HepG2 (cell line): ENCODE data around the gene OAF. TPM values are rescaled to one million over a fixed set of nuclear protein-coding genes. Genes with fewer than 3 reads are reported as not detected.

Experiments used
- ATM ChIP-seq: fragments of 450-650 bp; IDR thresholded peaks from 2 replicates; pipeline ENCODE4 v1.7.1; 2017; ENCODE audit warnings: mild to moderate bottlenecking, borderline replicate concordance
- CENPT ChIP-seq: sonication (generic); formaldehyde crosslinking; IDR thresholded peaks from 2 replicates; pipeline ENCODE4 v1.8.0; 2022; ENCODE audit warnings: low read depth, mild to moderate bottlenecking, moderate library complexity, missing genetic modification reagents
- FOXO1 ChIP-seq: sonication (generic); formaldehyde crosslinking; IDR thresholded peaks from 2 replicates; pipeline ENCODE4 v1.4.0; 2020; ENCODE audit warnings: missing genetic modification reagents
- GABPA ChIP-seq, 2 experiments: IDR thresholded peaks; 2 replicates each; pipeline ENCODE4 v1.6.1; 2011 to 2016; ENCODE audit warnings: low read depth in 2 of 2, low read length in 1 of 2, missing biosample characterization in 1 of 2, missing genetic modification characterization in 1 of 2
- KDM5B ChIP-seq: sonication (generic); formaldehyde crosslinking; IDR thresholded peaks from 2 replicates; pipeline ENCODE4 v1.4.0; 2020; ENCODE audit warnings: missing genetic modification reagents, mild to moderate bottlenecking, borderline replicate concordance
- MIER3 ChIP-seq: IDR thresholded peaks from 2 replicates; pipeline ENCODE4 v1.6.1; 2016; ENCODE audit warnings: missing compliant biosample characterization, borderline replicate concordance
- NFATC3 ChIP-seq: sonication (generic); formaldehyde crosslinking; IDR thresholded peaks from 2 replicates; pipeline ENCODE4 v1.5.1; 2020; ENCODE audit warnings: mild to moderate bottlenecking, missing genetic modification reagents
- RELA ChIP-seq: sonication (generic); formaldehyde crosslinking; IDR thresholded peaks from 2 replicates; pipeline ENCODE4 v1.4.0; 2020; ENCODE audit warnings: missing genetic modification reagents
- SNAPC2 ChIP-seq: sonication (generic); formaldehyde crosslinking; IDR thresholded peaks from 2 replicates; pipeline ENCODE4 v1.8.1; 2022; ENCODE audit warnings: mild to moderate bottlenecking, missing genetic modification reagents
- YEATS4 ChIP-seq: sonication (generic); formaldehyde crosslinking; IDR thresholded peaks from 2 replicates; pipeline ENCODE4 v1.4.0; 2020; ENCODE audit warnings: missing genetic modification reagents, borderline replicate concordance
- ZNF547 ChIP-seq: sonication (generic); formaldehyde crosslinking; IDR thresholded peaks from 2 replicates; pipeline ENCODE4 v1.5.1; 2020; ENCODE audit warnings: mild to moderate bottlenecking, missing genetic modification reagents
- ZNF781 ChIP-seq: sonication (generic); formaldehyde crosslinking; IDR thresholded peaks from 2 replicates; pipeline ENCODE4 v1.5.1; 2020; ENCODE audit warnings: borderline replicate concordance, mild to moderate bottlenecking, missing genetic modification reagents; ENCODE audit errors: not compliant biosample characterization
- polyA plus RNA-seq, 8 experiments: library from polyadenylated mRNA; depleted of rRNA in 3 of 8; stranded (reverse) in 7 of 8; unstranded in 1 of 8; fragments of >200 nt; fragmentation: Illumina TruSeq in 4 of 8; extraction: Trizol in 4 of 8; gene quantifications; 2 replicates each; pipeline versions ENCODE4 v1.2.1 to v1.2.3, GENCODE V29; 2011 to 2016; ENCODE audit warnings: low read depth in 4 of 8, missing spikeins in 1 of 8, mixed read lengths in 1 of 8; ENCODE audit not compliant: insufficient read depth in 1 of 8
- total RNA-seq, 5 experiments: library from RNA; depleted of rRNA; stranded (reverse); fragments of >200 nt; fragmentation: Illumina TruSeq; extraction: Trizol; gene quantifications; 2 replicates each; pipeline ENCODE4 v1.2.3, GENCODE V29; 2016; ENCODE audit warnings: low read depth in 1 of 5
- TF ChIP-seq, protein P1 (sequence below): sonication (generic); formaldehyde crosslinking; conservative IDR thresholded peaks from 2 replicates; pipeline ENCODE4 v1.5.0; 2020; ENCODE audit warnings: missing genetic modification reagents
- TF ChIP-seq, protein P2 (sequence below): sonication (generic); formaldehyde crosslinking; IDR thresholded peaks from 2 replicates; pipeline ENCODE4 v1.4.0; 2020; ENCODE audit warnings: low read depth, mild to moderate bottlenecking, missing genetic modification reagents
- TF ChIP-seq, protein P3 (sequence below), 2 experiments: fragments of 450-650 bp in 1 of 2; sonication (generic) in 1 of 2; formaldehyde crosslinking; IDR thresholded peaks; 2 replicates each; pipeline versions ENCODE4 v1.5.0 to v1.8.0; 2020 to 2022; ENCODE audit warnings: mild to moderate bottlenecking in 1 of 2, missing genetic modification reagents in 1 of 2
- TF ChIP-seq, protein P4 (sequence below): sonication (generic); formaldehyde crosslinking; conservative IDR thresholded peaks from 2 replicates; pipeline ENCODE4 v1.4.0; 2020; ENCODE audit warnings: missing genetic modification reagents
- TF ChIP-seq, protein P5 (sequence below): IDR thresholded peaks from 2 replicates; pipeline ENCODE4 v1.6.1; 2018; ENCODE audit warnings: missing genetic modification reagents, mild to moderate bottlenecking, missing compliant biosample characterization
- TF ChIP-seq, protein P6 (sequence below): IDR thresholded peaks from 2 replicates; pipeline ENCODE4 v1.6.1; 2016; ENCODE audit warnings: missing compliant biosample characterization, missing genetic modification reagents, borderline replicate concordance

Gene OAF
- total and polyA plus RNA-seq, 2 of the 13 experiments (the other 11 are each of a cell fraction or from before 2014, with no cell fraction given) = 63.7 to 94.6 TPM

DNA sequence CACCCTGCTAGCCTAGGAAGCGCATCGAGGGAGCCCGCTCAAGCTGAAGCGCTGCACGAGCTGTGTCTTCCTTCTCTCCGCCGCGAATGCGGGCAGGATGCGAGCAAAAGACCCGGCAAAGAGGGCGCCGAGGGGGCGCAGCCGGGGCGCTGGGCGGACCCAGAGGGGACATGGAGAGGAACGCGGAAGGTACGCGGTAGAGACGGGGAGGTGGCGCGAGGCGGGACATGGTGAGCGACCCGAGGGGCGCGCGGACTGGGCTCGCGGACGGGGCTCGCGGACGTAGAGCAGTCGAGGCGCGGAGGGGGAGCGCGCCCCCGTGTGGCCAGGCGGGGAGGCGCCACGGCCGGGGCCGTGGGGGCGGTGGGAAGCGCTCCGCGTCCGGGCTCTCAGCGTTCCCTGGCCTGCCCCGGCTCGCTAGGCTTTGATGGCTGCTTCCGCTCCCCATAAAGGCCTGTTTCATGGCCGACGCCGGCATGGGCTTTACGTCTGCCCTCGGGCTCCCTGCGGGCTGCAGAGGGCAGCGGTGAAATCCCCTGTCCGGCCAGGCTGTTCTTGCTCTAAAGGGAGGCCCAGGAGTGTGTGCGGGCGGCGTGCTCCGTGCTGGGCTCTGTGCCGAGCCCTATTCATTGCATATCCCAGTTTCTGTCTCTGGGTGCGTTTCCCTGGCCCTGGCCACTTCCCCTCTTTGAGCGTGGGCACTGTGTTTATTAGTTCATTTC, 41.7 kb upstream of the OAF start (continued):
- TF ChIP-seq, protein P1, sequence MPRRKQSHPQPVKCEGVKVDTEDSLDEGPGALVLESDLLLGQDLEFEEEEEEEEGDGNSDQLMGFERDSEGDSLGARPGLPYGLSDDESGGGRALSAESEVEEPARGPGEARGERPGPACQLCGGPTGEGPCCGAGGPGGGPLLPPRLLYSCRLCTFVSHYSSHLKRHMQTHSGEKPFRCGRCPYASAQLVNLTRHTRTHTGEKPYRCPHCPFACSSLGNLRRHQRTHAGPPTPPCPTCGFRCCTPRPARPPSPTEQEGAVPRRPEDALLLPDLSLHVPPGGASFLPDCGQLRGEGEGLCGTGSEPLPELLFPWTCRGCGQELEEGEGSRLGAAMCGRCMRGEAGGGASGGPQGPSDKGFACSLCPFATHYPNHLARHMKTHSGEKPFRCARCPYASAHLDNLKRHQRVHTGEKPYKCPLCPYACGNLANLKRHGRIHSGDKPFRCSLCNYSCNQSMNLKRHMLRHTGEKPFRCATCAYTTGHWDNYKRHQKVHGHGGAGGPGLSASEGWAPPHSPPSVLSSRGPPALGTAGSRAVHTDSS = no peak
- TF ChIP-seq KDM5B (CRISPR knock-in tag) (peak; percentile 55; the same call in 1 of the 2 replicates), SNAPC2 (CRISPR knock-in tag) (no peak), GABPA (IDR thresholded peaks at IDR 0.05; ENCODE audit: low read depth, low read length) (no peak), GABPA (CRISPR knock-in tag; IDR thresholded peaks at IDR 0.05; ENCODE audit: low read depth) (no peak), RELA (CRISPR knock-in tag) (no peak), FOXO1 (CRISPR knock-in tag) (0 out of 2 replicates have a peak, but pooled peaks have one; percentile 2), NFATC3 (CRISPR knock-in tag) (no peak), YEATS4 (CRISPR knock-in tag) (peak; percentile 65), CENPT (CRISPR knock-in tag) (no peak), ZNF547 (CRISPR knock-in tag) (no peak), ATM (no peak), ZNF781 (CRISPR knock-in tag) (no peak), MIER3 (CRISPR knock-in tag) (no peak)
- TF ChIP-seq, protein P2, sequence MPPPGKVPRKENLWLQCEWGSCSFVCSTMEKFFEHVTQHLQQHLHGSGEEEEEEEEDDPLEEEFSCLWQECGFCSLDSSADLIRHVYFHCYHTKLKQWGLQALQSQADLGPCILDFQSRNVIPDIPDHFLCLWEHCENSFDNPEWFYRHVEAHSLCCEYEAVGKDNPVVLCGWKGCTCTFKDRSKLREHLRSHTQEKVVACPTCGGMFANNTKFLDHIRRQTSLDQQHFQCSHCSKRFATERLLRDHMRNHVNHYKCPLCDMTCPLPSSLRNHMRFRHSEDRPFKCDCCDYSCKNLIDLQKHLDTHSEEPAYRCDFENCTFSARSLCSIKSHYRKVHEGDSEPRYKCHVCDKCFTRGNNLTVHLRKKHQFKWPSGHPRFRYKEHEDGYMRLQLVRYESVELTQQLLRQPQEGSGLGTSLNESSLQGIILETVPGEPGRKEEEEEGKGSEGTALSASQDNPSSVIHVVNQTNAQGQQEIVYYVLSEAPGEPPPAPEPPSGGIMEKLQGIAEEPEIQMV (CRISPR knock-in tag) = peak; percentile 98
- TF ChIP-seq, protein P3, sequence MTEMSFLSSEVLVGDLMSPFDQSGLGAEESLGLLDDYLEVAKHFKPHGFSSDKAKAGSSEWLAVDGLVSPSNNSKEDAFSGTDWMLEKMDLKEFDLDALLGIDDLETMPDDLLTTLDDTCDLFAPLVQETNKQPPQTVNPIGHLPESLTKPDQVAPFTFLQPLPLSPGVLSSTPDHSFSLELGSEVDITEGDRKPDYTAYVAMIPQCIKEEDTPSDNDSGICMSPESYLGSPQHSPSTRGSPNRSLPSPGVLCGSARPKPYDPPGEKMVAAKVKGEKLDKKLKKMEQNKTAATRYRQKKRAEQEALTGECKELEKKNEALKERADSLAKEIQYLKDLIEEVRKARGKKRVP (CRISPR knock-in tag; IDR thresholded peaks at IDR 0.05) = no peak
- TF ChIP-seq, protein P4, sequence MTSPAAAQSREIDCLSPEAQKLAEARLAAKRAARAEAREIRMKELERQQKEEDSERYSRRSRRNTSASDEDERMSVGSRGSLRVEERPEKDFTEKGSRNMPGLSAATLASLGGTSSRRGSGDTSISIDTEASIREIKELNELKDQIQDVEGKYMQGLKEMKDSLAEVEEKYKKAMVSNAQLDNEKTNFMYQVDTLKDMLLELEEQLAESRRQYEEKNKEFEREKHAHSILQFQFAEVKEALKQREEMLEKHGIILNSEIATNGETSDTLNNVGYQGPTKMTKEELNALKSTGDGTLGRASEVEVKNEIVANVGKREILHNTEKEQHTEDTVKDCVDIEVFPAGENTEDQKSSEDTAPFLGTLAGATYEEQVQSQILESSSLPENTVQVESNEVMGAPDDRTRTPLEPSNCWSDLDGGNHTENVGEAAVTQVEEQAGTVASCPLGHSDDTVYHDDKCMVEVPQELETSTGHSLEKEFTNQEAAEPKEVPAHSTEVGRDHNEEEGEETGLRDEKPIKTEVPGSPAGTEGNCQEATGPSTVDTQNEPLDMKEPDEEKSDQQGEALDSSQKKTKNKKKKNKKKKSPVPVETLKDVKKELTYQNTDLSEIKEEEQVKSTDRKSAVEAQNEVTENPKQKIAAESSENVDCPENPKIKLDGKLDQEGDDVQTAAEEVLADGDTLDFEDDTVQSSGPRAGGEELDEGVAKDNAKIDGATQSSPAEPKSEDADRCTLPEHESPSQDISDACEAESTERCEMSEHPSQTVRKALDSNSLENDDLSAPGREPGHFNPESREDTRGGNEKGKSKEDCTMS = no peak
- TF ChIP-seq, protein P5, sequence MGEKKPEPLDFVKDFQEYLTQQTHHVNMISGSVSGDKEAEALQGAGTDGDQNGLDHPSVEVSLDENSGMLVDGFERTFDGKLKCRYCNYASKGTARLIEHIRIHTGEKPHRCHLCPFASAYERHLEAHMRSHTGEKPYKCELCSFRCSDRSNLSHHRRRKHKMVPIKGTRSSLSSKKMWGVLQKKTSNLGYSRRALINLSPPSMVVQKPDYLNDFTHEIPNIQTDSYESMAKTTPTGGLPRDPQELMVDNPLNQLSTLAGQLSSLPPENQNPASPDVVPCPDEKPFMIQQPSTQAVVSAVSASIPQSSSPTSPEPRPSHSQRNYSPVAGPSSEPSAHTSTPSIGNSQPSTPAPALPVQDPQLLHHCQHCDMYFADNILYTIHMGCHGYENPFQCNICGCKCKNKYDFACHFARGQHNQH = no peak
- TF ChIP-seq, protein P6, sequence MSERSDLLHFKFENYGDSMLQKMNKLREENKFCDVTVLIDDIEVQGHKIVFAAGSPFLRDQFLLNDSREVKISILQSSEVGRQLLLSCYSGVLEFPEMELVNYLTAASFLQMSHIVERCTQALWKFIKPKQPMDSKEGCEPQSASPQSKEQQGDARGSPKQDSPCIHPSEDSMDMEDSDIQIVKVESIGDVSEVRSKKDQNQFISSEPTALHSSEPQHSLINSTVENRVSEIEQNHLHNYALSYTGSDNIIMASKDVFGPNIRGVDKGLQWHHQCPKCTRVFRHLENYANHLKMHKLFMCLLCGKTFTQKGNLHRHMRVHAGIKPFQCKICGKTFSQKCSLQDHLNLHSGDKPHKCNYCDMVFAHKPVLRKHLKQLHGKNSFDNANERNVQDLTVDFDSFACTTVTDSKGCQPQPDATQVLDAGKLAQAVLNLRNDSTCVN (CRISPR knock-in tag) = no peak
